GOT3 (cell line): ENCODE measurements around the gene ART5.
"Not testable (repeated sequence)": the region's sequence is repeated elsewhere in the genome, so short reads cannot be mapped to it uniquely, and the experiment has no call there.

Experiments used
- DNase-seq: peaks from one replicate; lab custom pipeline; 2025; ENCODE audit warnings: mixed read lengths; lab: John Stamatoyannopoulos, UW

The ART5 gene

DNA sequence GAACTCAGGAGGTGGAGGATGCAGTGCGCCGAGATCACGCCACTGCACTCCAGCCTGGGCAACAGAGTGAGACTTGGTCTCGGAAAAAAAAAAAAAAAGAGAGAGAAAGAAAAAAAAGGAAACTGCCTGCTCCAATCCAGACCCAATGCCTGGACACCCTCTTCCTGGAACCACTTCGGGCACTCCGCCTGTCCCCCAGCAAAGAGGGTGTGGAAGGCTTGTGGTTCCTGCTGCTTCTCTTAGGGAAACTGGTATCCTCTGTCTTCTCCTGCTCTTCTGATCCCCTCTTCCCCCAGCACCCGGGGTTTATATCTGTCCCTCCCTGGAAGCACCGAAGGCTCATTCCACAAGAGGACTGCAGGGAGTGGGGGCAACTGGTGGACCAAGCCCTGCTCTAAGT is 16.5 kb upstream of the ART5 start:
- no peak for DNase-seq

DNA sequence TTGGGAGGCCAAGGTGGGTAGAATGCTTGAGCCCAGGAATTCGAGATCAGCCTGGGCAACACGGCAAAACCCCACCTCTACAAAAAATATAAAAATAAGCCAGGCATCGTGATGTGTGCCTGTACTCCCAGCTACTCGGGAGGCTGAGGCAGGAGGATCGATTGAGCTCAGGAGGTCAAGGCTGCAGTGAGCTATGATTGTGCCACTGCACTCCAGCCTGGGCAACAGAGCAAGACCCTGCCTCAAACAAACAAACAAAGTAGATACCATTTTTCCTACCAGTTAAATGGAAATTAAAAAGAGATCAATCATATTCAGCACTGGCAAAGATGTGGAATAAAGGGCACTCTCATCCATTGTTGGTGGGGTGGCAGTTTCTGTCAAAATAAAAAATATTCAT is 15.5 kb upstream of the ART5 start:
- not testable (repeated sequence) for DNase-seq

DNA sequence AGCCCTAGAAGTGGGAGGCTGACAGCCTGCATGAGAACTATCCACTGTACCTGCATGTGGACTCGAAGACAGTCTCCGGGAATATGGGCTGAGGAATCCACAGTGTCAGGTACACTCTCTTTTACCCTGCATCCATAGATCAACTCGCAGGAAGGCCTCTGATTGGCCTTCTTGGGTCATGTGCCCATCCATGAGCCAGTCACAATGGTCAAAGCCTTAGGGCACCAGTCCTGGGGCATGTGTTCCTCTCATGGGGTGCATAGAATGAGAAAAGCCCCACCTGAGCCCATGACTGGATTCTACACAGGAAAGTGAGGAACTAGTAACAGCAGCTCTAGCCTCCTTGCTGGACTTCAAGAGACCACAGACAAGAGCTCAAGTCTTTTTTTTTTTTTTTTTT is 13.8 kb upstream of the ART5 start:
- DNase-seq, result no peak

DNA sequence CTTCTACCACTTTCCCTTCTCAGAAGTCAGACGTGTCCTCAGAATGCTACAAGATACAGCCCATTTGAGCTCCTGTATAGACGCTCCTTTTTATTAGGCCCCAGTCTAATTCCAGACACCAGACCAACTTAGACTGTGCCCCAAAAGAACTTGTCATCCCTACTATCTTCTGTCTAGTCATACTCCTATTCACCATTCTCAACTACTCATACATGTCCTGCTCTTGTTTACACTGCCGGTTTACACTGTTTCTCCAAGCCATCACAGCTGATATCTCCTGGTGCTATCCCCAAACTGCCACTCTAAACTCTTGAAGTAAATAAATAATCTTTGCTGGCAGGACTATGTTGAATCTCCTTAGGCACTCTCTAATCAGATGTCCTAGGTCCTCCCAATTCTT is 10.7 kb upstream of the ART5 start:
- DNase-seq, result not testable (repeated sequence)

DNA sequence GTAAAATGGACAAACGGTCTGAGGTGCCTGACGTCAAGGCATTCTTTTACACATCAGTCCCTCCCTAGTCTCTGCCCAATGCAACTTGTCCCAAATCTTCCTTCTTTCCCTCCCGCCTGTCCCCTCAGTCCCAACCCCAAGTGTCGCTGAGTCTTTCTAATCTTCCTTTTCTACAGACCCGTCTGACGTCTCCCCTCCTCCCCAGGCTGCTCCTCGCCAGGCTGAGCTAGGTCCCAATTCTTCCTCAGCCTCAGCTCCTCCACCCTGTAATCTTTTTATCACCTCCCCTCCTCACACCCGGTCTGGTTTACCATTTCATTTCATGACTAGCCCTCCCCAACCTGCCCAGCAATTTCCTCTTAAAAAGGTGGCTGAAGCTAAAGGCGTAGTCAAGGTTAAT is 7.6 kb upstream of the ART5 start:
- DNase-seq, result not testable (repeated sequence)

DNA sequence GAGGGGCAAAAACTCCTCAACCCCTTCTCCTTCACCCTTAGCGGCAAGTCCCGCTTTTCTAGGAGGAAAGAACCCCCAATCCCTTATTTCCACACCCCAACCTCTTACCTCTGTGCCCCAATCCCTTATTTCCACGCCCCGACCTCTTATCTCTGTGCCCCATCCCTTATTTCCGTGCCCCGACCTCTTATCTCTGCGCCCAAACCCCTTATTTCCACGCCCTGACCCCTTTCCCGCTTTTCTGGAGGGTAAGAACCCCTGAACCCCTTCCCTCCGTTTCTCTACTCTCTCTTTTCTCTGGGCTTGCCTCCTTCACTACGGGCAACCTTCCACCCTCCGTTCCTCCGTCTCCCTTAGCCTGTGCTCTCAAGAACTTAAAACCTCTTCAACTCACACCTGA is 7.1 kb upstream of the ART5 start:
- DNase-seq, result not testable (repeated sequence)

DNA sequence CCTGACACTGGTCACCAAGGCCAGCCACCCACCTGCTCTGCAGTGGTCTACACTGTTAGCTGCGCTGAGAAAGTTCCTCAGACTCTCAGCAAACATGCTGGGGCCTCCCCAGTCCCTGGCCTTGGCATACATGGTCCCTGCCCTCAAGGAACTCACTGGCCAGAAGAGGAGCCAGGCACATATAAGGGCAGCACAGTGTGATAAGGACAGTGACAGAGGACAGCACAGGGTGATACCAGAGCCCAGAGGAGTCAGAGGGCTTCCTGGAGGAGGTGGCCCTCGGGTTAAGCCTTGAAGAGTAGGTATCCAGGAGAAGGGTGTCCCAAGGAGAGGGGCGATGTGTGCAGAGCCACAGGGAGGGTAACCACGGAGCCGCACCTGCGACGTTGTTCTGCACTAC is 3.8 kb upstream of the ART5 start:
- no peak for DNase-seq

DNA sequence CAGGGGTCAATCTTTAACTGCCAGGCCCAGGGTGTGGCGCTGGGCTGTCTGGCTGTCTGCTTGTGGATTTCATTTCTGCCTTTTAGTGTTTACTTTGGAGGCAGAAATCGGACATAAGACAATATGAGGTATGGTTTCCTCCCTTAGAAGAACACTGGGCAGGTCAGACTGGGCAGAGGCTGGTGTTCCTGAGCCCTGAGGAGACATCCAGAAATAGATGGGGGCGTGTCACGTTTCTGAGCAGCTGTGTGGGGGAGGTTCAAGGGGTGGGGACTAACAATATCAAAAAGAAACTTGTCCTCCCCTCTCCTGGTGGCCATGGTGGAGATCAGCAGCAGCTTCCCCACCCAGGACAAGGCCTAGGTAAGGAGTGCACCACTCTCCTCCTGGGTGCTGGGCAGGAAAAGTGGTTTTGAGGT is 3.0 kb upstream of the ART5 start, which contains the start of gene ART1:
TSS of gene ART1 (plus strand) at position 312 of the 419 bp plus-strand sequence. CDS start 14,086 bp downstream, outside the sequence.
- no peak for DNase-seq

DNA sequence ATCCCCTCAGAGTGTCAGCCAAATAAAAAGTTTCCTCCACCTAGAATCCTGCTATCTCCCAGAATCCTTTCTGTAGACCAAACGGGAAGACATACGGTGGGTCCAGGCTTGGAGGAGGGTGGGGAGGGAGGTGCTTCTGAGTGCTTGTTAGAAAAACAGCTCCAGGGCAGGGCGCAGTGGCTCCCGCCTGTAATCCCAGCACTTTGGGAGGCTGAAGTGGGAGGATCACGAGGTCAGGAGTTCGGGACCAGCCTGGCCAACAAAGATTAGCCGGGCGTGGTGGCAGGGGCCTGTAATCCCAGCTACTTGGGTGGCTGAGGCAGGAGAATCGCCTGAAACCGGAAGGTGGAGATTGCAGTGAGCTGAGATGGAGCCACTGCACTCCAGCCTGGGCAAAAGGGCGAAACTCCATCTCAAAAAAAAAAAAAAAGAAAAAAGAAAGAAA is 1.3 kb upstream of the ART5 start:
- not testable (repeated sequence) for DNase-seq

DNA sequence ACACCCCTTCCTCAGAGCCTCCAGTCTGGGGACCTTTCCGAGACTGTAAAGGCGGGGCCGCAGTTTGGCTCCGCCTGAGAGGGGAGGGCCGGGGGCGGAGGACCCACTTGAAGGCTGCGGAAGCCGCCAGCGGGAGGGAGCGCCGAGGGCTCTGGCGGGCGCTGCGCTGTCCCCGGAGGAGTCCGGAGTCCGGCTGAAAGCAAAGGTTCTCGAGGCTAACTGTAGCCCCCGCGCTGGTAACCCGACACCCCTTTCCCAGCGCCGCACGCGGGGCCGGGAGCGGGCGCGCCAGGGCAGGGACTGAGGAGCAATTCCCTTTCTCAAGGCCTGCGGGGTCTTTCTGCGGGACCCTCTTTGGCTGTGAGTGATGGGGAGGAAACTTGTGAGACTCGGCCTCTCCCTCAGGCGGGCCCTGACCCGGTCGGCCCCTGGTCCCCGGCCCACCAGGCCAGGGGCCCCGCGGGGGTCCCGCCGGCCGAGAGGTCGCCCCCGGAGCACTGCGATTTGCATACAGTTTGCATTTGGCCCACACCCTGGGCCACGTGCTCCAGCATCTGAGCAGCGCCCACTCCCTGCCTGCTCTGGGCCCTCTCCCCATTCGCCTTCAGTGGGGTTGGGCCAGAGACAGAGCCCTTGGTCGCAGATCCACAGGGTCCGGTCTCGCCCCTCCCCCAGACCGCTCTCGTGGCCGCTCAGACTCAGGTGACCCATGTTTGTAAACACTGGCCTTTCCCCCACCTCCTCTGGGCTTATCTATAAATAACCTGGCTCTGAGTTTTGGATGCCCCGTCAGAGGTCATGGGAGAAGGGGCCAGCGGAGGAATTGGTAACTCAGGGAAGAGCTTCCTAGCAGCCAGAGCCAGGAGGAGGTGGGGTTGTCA is 519 bp upstream of the ART5 start:
- DNase-seq, result no peak

DNA sequence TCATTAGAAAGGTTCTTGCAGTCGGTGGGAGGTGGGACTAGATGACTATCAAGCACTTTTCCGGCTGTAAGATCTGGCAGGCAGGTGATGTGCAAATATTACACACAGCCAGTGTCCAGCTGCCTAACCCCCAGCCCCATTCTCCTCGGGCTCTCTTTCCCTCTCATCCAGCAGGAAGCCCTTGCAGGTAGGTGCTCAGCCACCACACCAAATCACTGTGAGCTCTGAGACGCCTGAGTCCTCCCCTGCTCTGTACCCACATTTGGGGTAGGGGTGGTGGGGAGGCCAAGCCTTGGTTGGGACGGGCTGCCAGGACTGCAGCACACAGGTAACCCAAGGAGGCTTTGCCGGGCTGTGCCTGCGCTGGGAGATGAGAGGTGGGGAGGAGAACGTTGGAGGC is 601 bp downstream of the ART5 start:
- no peak for DNase-seq

DNA sequence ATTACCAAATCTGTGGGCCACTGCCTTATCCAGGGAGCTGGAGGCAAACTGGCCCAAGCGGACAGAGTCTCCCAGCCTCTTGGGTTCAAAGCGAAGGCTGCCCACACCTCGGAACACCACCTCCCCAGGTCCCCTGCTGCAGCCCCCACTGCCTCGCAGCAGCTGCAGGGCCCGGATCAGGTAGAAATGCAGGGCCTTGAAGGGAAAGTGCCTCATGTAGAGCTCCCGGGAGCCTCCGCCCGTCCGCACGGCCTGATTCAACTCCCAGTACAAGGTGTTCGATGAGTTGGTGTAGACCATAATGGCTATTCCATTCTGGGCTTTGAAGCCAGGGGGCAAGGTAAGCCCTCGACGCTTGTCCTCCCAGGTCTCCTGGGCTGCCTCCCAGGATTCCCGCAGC is 2.0 kb downstream of the ART5 start:
- no peak for DNase-seq

DNA sequence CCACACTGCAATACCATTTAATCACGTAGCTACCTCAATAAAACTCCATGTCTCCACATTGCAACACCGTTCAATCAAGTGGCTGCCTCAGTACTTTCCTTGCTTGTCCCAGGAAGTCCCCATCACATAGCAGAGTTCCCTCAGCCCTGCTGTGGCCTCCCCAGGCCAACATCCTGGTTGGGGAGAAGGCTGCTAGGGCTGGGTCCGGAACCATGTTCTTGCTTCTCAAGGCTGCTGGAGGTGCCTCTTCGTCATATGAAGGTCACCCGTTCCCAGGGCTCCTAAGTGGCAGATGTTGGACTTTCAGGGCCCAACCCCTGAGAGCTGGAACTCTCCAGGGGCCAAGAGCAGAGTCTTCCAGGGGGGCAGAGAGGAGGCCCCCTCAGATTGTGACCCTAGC is 3.3 kb downstream of the ART5 start:
- DNase-seq, result no peak

DNA sequence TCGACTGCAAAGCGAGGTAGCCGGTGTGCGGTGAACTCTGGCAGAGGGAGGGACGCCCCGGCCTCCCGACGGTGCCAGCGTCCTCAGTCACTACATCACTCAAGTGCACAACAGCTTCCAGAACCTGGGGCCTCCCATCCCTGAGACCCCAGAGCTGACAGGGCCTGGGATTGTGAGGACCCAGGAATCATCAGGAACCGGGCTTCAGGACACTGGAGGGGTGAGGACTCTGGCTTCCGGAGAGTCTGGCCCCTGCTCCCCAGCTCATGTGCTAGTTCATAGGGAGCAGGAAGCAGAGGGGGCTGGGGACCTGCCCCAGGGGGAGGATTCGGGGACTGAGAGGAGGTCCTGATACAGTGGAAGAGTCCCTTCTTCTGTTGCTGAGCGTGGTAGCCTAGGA is 4.6 kb downstream of the ART5 start:
- DNase-seq, result no peak

DNA sequence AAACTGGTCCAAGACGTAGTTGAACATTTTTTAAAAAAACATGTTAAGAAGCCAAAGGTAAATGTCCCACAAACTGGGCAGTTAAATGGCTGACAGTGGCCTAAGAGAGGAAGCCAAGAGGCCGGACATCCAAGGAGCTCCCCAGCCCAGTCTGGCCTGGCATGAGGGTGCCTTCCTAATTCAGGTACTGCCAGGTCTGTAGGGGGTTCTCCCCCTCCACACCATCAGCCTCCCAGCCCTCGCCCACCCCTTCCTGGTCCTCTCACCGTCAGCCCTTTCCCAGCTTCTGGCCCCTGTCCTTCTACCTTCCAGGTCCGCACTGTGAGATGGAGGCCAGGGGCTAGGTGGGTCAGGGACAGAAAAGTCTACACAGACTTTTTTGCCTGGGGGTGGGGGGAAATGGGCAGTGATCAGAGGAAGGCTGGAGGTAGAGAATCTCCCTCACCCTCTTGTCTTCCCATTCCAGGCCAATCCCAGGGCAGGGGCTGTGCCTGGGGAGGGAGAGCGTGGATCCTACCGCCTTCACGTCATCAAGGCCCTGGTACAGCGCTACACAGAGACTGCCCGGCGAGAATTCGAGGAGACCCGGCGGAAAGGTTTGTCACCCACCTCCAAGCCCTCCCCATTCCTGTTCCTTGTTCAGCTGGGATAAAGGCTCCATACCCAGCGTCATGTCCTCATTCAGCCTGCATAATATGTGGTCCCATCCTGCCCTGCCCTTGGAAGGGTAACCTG is 6.0 kb downstream of the ART5 start:
- no peak for DNase-seq

DNA sequence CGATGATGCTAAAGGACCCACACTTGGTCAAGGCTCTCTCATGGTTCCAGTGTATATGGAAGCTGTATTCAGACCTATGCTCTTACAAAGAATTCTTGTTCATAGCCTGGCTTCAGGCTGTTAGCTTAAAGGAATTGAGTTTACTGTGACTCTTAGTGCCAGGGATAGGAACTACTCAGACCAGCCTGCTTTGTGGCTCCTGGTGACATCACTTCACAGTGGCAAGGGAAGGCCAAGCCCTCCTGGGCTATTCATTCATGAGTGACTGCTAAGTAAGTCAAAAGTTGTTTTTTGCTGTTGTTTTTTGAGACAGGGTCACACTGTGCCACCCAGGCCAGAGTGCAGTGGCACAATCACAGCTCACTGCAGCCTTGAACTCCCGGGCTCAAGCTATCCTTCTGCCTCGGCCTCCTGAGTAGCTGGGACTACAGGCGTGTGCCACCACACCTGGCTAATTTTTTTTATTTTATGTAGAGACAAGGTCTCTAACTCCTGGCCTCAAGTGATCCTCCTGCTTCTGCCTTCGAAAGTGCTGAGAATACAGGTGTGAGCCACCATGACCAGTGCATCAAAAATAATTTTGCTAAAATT is 9.6 kb downstream of the ART5 start:
- DNase-seq, result no peak

DNA sequence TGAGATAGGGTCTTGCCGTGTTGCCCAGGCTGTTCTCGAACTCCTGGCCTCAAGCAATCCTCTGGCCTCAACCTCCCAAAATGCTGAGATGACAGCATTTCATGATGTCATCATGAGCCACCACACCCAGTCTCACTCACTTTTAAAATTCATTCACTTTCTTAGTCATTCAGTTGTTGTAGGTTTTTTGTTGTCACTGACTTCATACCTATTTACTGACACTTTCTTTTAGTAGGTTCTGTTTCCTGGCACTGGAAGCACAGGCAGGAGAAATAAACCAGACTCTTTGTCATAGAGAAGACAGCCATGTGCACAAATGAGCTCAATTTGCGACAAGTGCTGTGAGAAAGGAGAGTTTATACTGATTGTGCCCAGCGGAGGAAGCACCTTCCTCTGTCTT is 10.5 kb downstream of the ART5 start:
- DNase-seq, result no peak

DNA sequence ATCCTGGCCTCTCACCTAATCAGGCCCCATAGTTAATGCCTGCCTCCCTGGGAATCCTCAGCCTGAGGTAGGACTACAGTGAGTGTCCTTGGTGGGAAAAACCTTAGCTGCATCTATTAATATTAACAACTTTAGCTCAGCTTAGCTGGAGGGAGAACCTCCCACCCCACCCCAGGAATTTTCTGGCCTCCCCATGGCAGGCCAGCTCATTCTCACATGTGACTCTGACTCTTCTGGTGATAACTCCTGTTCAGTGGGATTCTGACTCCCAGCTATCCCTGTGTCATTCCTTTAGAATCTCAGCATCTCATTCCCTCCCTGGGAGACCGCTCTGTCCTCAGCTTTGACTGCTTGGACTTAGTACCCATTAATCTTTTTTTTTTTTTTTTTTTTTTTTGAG is 14.5 kb downstream of the ART5 start:
- DNase-seq, result no peak

DNA sequence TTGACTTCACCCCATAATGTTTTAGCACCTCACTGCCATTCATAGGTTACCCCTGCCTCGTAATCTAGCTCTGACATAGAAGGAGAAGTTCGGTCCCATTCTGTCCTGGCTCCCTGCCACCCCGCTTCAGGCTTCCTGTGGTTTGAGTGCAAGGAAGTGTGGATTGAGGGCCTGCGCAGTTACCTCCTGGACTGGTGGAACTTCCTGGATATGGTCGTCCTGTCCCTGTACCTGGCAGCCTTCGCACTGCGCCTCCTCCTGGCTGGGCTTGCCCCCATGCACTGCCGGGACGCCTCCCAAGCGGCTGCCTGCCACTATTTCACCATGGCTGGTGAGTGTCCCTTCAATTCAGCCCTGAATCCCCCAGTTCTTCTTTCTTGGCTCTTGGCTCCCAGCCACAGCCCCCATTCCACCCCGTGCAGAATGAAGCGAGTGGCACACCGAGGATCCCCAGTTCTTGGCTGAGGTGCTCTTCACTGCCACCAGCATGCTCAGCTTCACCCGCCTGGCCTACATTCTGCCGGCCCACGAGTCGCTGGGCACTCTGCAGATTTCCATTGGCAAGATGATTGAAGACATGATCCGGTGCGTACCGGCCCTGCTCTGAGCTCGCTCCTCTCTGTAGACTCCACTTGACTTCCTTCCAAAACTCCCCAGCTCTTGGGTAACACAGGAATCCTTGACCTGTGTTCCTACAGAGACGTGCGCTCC is 15.4 kb downstream of the ART5 start:
- DNase-seq, result no peak

DNA sequence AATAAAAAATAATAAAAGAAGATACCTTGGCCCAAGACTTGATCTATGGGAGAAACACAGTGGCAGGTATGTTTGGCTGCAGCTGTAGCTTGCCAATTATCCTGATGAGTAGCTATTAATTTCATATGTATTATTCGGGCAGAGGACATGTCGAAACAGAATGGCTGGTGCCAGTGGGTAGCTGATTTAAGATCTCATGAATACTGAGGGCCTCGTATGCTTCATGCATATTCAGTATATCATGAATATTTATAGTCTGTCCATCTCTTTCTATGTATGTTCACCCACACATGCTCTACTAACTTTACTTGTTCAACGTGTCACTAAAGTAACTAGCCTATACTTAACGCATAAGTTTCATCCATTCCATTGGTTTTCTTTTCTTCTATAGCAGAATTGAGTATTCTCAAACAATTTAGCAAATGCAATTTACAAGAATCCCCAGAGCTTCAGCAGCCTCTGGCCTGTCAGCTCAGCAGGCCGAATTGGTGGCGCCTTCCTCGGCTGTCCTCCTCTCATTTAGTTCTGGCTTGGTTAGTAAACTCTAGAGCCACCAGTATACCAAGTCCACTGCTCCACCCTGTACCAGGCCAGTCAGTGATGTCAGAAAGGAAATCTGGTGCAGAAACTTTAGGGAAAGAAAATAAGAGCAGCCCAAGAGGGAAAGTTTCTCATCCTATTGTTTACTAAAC is 17.9 kb downstream of the ART5 start:
- DNase-seq, result no peak

DNA sequence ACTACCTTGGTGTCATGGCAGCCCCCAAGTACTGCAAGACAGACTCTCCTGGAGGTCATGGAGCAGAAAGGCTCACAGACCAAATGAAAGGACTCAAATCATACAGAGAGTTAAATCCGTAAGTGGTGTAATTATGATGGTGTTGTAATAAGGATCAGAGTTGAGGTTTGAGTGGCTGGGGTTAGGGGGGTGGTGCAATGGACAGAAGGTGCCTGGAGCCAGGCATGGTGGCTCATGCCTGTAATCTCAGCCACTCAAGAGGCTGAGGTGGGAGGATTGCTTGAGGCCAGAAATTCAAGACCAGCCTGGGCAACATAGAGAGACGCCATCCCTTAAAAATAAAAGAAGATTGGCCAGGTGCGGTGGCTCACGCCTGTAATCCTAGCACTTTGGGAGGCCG is 18.7 kb downstream of the ART5 start:
- DNase-seq, result no peak

DNA sequence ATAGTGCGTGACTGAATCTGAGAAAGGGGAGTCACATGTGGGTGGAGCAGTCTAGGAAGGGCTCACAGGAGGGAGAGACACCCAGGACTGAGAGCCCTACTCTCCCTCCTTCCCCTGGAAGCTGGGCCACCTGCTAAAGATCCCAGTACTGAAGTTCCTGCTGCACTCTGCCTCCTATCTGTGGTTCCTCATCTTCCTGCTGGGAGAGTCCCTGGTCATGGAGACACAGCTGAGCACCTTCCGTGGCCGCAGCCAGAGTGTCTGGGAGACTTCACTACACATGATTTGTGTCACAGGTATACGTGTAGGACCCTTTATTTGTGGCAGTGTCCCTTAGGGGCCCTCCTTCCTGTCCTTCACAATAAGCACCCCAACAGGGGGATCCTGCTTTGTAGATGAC is 19.3 kb downstream of the ART5 start:
- no peak for DNase-seq
